Hindlimb muscle (tissue), 1 donor: Measurements from ENCODE around the gene USP31. TPM values are rescaled to one million over a fixed set of nuclear protein-coding genes. Genes with fewer than 3 reads are reported as not detected.
"Not testable (repeated sequence)": the region's sequence is repeated elsewhere in the genome, so short reads cannot be mapped to it uniquely, and the experiment has no call there.

Experiments used
- DNase-seq: peaks from one replicate; pipeline ENCODE4 v3.0.0-alpha.2; 2013
- polyA plus RNA-seq: library from polyadenylated mRNA; unstranded; fragments of 120-200 nt; gene quantifications from one replicate; pipeline ENCODE4 v1.2.1, GENCODE V29; 2013; ENCODE audit not compliant: insufficient read length

USP31 gene
- polyA plus RNA-seq, 1 donor = 6.4 TPM

DNA sequence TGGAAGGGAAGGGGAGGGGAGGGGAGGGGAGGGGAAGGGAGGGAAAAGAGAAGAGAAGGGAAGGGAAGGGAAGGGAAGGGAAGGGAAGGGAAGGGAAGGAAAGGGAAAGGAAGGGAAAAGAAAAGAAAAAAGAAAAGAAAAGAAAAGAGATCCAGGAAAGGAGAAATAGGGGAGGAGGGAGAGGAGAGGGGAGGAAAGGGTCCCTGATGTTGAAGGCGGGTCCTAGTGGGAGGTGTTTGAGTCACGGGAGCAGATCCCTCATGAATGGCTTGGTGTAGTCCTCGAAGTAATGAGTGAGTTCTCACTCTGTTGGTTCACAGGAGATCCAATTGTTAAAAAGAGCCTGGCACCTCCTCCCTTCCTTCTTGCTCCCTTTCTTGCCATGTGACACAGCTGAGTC lies 6.9 kb upstream of the USP31 start:
- no peak for DNase-seq

DNA sequence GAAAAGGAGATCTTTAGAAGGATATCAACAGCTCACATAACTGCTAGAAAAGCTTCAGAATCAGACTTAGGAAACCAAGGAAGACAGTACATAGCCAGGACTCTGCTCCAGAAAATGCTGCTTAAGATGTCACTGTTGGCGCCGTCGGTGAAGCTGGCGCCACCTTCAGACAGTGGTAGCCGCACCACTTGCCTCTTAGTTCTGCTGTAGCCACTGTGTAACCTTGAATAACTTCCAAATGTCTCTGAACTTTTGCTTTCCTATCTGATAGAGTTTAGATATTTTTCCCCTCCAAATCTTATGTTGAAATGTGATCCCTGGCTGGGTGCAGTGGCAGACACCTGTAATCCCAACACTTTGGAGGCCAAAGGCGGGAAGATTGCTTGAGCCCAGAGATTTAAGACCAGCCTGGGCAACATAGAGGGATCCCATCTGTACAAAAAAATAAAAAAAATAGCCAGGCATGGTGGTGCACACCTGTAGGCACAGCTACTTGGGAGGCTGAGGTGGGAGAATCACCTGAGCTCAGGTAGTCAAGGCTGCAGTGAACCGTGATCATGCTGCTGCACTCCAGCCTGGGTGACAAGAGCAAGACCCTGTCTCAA lies 6.3 kb upstream of the USP31 start:
- no peak for DNase-seq

DNA sequence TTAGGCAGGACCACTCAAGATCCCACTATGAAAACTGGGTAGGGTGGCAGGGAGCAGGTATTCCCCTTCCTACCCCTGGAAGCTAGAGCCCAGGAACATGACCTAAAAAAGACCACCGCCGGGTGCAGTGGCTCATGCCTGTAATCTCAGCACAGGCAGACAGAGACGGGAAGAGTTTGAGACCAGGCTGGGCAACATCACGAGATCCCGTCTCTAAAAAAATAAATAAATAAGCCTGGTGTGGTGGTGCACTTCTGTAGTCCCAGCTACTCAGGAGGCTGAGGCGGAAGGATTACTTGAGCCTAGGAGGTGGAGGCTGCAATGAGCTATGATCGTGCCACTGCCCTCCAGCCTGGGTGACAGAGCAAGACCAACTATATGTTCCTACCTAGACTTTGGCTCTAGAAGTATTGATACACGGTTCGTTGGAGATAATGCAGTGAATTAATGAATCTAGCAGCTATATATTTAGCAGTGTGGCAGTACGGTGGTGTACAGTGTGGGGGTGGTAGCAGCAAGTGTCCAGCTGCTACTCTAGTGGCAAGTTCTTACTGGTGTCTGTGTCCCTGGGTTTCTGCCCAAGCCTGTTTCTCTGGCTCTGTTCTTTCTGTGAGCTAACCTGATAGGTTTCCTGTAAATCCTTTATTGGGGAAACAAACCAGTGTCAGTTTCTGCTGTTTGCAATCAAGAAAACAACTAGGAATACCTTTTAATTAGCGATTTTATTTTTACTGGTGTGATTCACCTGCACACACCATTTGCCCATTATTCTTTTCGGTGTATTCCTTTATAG lies 3.3 kb upstream of the USP31 start:
- no peak for DNase-seq

DNA sequence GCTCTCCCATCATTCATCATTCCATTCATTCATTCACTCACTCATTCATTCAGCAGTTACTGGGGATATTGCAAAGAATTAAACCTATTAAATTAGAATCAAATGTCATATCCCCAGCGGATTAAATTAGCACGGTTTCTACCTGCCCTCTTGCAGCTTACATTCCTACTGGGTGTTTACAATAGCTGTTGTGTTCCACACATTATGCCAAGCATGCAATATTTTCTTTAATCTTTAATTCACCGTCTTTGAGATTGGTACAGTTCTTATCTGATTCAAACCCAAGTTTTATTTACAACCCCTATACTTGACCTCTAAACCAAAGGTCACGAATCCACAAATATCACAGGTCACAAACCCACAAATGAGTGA lies 727 bp upstream of the USP31 start:
- DNase-seq = no peak

DNA sequence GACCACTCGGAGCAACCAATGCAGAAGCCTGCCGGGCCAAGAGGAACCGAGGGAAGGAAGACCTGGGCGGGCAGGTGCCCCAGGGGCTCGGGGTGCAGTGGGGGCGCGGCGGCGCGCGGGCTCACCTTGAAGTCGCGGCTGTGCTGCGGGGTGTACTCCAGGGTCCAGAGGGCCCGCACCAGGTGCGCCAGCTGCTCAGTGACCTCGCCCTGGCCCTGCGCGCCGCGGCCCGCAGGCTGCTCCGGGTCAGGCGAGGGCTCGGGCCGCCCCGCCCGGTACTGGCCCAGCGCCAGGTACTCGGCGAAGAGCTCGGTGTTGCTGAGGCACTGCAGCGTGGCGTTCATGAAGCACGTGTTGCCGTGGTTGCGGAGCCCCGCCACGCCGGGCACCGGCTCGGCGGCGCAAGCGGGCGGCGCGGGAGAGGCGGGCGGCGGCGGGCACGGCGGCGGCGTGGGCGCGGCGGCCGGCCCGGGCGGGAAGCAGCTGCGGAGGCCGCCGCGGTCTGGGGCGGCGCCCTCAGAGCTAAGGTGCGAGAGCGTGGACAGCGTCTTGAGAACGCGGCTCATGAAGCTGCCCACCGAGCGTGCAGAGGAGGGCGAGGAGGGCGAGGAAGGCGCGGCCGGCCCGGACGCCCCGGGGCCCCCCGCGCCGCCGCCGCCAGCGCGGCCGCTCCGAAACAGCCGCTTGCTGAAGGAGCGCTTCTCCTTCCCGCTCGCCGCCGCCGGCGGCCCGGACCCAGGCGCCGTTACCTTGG lies 562 bp downstream of the USP31 start:
- DNase-seq = peak; percentile 57

DNA sequence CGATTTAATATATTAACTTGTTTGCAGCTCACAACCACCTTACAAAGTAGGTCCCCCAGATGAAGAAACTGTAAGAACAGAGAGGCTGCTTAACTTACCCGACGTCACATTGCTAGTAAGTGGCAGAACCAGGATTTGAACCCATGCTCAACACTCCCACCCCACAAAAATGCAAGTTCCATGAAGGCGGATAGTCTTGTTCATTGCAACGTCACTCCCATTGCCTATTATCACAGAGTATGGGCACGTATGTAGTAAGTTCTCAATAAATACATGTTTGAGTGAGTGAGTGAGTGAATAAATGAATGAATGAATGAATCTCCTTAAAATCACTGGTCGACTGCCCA lies 1.1 kb downstream of the USP31 start:
- no peak for DNase-seq

DNA sequence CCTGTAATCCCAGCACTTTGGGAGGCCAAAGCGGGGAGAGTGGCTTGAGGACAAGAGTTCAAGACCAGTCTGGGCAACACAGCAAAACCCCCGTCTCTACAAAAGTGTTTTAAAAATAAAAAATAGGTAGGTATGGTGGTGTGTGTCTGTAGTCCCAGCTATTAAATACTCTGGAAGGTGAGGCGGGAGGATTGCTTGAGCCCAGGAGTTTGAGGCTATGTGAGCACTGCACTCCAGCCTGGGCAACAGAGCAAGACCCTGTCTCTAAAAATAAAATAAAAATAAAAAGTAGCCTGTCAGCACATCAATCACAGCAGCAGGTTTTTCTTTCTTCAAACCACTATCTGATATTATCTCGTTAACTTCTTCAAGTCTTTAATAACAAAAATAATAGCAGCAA lies 1.6 kb downstream of the USP31 start:
- DNase-seq = no peak

DNA sequence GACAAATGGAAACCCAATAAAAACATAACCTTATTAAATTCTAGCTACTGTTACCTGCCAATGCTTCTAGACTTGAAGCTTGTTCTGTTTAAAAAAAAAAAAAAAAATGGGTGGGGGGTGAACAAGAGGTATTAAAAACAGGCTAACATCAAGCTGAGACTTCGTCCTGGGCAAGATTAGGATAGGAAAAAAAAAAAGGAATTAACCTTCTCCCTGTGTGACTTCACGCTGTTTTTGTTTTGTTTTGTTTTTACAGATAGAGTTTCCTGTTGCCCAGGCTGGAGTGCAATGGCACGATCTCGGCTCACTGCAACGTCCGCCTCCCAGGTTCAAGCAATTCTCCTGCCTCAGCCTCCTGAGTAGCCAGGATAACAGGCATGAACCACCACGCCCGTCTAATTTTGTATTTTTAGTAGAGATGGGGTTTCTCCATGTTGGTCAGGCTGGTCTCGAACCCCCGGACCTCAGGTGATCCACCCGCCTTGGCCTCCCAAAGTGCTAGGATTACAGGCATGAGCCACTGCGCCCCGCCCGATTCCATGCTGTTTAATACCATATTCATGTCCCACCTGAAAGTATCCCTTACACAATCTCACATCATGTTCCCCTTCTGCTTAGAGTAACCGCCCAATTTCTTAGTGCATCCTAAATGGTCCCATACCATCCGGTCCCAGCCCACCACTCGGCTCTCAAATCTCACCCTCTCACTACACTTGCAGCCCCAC lies 2.2 kb downstream of the USP31 start:
- no peak for DNase-seq

DNA sequence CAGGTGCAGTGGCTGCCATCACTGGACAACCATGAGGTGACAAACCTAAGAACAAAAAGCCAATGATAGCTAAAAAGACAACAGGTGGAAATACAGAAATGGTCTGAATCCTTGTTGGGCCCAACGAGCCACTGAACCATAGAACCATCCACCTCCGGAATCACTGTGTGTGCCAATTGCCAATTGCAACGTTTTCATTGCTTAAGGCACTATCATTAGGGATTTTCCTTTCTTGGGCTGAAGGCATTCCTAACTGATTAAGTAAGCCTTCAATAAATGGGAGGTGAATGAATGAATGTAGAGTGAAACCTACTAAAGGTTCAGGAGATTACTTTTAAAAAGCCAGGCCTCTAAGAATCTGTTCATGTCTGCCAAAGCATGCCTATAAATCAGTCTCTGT lies 3.6 kb downstream of the USP31 start:
- no peak for DNase-seq

DNA sequence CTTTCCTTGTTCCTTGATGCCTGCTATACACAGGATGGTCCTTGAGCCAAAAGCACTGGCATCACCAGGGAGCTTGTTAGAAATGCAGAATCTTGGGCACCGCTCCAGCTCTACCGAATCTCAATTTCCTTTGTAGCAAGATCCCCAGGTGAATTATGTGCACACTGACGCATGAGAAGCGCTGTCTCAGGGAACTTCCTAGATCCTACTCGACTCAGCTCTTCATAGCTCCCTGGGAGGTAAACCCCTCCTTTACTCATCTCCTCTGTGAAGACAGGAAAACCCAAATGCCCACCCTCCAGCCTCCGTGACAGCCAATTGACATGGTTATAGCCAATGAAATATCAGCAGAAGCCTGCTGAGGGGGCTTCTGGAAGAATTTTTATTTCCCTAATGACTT lies 4.1 kb downstream of the USP31 start:
- DNase-seq = no peak

DNA sequence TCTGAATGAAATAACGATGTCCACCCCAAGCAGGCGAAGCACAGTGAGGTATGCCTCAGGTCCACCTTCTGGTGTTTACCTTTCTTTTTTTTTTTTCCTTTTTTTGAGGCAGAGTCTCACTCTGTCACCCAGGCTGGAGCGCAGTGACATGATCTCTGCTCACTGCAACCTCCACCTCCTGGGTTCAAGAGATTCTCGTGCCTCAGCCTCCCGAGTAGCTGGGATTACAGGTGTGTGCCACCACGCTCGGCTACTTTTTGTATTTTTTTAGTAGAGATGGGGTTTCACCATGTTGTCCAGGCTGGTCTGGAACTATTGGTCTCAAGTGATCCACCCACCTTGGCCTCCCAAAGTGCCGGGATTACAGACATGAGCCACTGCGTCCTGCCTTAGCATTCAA lies 4.9 kb downstream of the USP31 start:
- not testable (repeated sequence) for DNase-seq

DNA sequence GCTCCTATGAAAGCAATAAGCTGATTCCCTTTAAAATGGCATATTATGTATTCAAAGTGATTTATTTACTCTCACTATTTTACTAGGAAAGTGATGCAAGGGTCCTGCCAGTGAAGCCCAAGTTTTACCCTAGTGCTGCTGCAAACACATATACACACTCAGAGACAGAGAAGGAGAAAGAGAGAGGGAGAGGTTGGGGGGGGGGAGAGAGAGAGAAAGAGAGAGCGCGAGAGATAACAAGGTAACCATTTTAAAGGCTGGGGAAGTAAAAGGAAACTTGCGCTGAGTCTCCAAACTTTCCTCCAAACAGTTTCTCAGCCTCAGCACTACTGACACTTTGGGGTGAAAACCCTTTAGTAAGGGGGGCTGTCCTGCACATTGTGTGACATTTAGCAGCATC lies 5.9 kb downstream of the USP31 start:
- DNase-seq = no peak

DNA sequence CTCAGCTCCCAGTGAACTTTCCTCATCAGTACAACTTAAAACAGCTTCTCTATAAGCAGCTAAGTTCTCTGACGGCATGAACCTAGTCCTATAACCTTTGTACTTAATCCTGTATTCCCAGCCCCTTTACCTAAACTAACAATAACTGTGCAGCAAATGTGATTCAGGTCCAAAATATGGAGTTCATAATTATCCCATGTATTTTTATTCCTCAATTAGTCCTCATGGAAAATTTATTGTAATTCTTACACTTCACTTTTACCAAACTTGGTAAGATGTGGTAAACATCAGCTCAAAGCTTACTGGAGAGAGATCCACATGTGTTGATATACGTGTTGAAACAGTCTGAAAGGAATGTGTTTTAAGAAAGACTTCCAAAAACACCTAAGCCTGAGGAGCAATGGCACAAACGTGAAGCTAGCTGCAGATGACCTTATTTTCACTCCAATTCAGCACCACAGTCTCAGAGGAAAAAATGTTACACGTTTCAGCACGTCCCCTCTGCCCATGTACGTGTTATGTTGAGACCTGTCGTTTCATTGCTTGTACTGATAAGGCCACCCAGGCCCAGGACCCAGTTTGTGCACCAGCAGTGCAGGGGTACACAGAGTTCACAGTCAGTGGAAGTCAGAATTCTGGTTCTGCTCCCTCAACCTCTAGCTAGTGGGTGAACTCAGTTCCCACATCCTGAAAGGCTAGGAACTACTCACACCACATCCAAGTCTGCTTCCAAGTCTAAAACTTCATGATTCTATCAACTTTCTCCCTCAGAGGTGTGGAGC lies 7.1 kb downstream of the USP31 start:
- no peak for DNase-seq

DNA sequence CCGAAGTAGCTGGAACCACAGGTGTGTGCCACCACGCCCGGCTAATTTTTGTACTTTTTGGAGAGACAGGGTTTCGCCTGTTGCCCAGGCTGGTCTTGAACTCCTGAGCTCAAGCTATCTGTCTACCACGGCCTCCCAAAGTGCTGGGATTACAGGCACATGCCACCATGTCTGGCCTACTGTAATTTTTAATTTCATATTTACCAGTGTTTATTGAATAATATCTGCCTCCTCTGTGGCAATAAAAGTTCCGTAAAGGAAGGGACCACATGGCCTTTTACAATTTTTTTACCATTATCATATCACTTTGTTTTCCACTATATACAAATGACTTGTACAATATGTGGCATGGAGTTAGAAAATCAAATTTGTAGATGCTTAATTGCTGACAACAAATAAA lies 7.8 kb downstream of the USP31 start:
- no peak for DNase-seq

DNA sequence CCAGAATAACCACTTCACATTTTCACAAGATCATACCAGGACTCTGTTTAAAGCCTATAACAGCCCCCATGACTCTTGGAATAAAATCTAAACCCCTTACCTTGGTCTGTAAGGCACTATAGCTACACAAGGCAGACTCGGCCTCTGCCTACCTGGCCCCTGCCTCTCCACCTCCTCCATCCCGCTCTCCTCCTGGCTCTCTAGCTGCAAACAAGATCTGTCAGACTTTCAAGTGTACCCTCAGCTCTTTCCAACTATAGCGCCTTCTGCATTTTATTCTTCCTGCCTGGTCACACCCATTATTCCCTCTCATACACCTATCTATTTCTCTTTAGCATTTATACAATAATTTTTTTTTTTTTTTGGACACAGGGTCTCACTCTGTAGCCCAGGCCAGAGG lies 8.2 kb downstream of the USP31 start:
- no peak for DNase-seq

DNA sequence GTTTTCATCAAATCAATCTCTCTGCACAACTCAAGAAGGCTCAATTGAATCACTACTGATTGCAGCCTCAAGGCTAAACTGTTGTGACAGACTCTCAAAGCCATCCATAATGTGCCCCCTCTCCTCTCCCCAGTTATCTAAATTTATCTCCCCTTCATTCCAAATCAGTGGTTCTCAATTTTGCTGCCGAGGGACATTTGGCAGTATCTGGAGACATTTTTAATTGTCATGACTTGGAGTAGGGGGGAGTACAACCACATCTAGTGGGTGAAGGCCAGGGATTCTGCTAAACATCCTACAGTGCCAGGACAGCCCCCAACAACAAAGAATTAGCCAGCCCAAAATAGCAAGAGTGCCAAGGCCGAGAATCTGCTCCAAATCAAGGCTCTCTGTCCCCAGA lies 9.1 kb downstream of the USP31 start:
- no peak for DNase-seq

DNA sequence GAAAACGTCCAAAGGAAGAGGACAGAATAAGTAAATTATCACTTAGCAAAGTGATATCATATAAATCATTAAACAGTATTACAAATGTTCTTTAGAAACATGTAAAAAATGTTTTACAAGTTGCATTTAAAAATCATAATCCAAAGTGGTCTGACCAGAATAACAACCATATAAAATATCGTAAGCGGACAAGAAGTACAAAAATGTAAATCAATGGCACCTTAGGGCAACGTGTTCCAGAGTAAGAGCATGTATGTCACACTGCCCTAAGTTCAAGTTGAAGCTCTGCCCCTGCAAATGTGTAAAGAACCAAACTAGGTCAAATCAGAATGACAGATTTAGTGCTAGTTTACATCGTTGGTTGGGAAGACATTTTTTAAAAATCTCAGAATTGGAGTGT lies 11.4 kb downstream of the USP31 start:
- no peak for DNase-seq

DNA sequence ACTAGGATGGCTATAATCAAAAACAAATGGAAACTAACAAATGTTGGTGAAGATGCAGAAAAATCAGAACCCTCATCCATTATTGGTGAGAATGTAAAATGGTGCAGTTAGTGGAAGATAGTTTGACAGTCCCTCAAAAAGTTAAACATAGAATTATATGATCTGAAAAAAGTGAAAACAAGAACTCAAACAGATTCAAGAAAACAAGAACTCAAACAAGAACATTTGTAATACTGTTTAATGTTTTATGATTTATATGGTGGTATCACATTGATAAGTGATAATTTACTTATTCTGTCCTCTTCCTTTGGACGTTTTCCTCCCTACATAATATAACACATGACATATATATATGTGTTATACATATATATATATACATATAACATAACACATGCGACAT lies 12.0 kb downstream of the USP31 start:
- no peak for DNase-seq

DNA sequence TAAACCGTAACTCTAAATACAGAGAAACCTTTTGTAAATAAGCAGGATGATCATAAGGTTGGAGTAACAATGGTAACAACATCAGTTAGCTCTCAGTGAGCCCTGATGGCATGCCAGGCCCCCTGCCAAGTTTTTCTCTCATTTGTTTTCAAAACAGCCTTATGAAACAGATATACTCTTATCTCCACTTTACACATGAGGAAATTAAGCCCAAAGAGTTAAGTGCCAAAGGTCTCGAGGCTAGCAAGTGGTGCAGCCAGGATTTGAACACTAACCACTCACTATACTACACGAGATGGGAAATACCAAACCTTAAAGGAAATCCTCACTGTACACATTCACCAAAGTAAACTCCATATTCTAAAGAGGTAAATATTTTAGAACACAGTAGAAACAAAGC lies 15.0 kb downstream of the USP31 start:
- no peak for DNase-seq

DNA sequence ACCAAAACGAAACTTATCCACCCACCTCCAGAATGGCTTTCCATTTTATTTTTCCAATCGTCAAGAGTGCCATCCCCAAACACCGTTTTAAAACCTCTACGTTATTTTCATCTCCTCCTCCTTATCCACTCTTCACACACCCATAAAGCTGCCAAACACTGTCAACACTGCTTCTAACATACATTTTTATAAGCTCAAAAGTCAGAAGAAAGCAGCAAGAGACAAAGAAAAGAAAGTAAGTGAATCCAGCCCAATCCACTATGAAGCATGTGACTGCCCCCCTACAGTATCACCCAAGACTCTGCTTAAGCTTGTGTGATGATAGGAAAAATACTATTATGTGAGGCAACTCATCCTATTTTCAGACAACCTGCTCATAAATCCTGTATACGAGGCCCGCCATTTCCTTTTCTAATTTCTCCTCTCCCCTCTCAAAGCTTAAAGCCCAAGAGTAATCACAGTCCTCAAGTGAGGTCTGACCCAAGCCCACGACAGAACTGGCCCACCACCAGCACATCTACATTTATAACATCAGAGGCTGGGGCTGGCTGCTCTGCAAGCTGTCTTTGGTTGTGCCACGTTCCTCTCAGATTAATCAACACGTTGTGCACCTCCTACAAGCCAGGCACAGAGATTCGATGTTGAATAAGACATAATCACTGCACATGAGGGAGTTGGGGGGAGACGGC lies 16.3 kb downstream of the USP31 start:
- DNase-seq = peak; percentile 26

DNA sequence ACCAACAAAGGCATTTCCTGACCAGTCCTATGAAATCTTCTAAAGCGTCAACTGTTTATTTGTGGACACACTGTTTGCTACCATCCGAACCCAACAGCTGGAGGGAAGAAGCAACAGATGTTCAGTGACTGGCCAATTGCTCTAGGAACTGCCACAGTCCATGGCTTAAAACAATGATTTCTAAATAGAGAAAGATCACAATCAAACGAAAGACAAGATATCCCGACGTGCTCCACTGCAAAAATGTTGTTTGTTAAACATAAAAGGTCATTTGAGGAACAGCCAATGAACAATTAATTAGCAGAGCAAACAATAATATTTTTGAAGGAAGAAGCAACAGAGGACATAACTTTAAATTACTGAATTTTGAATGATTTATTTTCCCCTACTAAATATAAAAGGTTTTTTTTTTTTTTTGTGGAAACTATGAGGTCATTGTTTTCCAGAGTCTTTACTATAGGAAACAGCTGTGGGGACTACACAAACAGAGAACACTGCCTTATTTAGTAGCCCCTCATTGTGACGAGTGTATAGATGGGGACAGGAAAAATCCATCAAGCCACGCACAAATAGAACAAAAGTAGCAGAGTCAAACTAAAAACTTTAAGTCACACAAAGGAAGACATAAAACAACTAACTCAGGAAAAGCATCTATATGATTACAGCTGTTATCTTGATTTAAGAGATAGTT lies 17.2 kb downstream of the USP31 start:
- peak; percentile 43 for DNase-seq
